Activated B cell treated with CpG ODN at 0.5 μM for 24 hours (primary cell): ENCODE results near the gene HSD17B14. TPM values are rescaled to one million over a fixed set of nuclear protein-coding genes. Genes with fewer than 3 reads are reported as not detected.

Experiments used
- ATAC-seq: fragments of 200-7000 bp; cut with Tn5 transposase; one replicate; pipeline ENCODE4 v1.10.0; 2021; ENCODE audit warnings: low read depth, mild to moderate bottlenecking, moderate library complexity
- CTCF ChIA-PET: fragments of 350-600 bp; sonication (Branson Sonifier 250); formaldehyde crosslinking; loops from one replicate; lab custom pipeline; 2021; ENCODE audit warnings: antibody characterized with exemption; lab: Charles Lee
- POLR2A ChIA-PET: fragments of 350-600 bp; sonication (Branson Sonifier 250); formaldehyde crosslinking; loops from one replicate; lab custom pipeline; 2021; ENCODE audit warnings: antibody characterized with exemption; lab: Charles Lee
- DNase-seq: peaks from one replicate; pipeline ENCODE4 v3.0.0; 2022
- H3K27ac Mint-ChIP-seq: one replicate; pipeline ENCODE4 v1.8.0; 2020; ENCODE audit warnings: mixed read lengths
- H3K27me3 Mint-ChIP-seq: one replicate; pipeline ENCODE4 v1.8.0; 2021; ENCODE audit warnings: mixed read lengths
- H3K36me3 Mint-ChIP-seq: one replicate; pipeline ENCODE4 v1.8.0; 2021; ENCODE audit warnings: low read depth, mixed read lengths
- H3K4me1 Mint-ChIP-seq: one replicate; pipeline ENCODE4 v1.8.0; 2021; ENCODE audit warnings: mixed read lengths
- H3K4me3 Mint-ChIP-seq: one replicate; pipeline ENCODE4 v1.8.0; 2020; ENCODE audit warnings: mild to moderate bottlenecking, mixed read lengths
- H3K9me3 Mint-ChIP-seq: one replicate; pipeline ENCODE4 v1.8.0; 2020; ENCODE audit warnings: mixed read lengths
- CTCF ChIP-seq: fragments of 200-600 bp; IDR thresholded peaks from one replicate; pipeline ENCODE4 v1.8.0; 2022; ENCODE audit warnings: antibody characterized with exemption, mild to moderate bottlenecking
- intact Hi-C: fragments of 100-400 bp; cut with micrococcal nuclease; formaldehyde crosslinking; loops from one replicate; pipeline ENCODE4 v1.15.1; 2024
- total RNA-seq: library from RNA; stranded (reverse); gene quantifications from 2 replicates; pipeline ENCODE4 v1.2.3, GENCODE V29; 2022

HSD17B14 gene
- total RNA-seq, 1 donor from 2014 or later: 2.6 TPM

GRCh38 chr19:48784527-48784926 lies 51.8 kb downstream of the HSD17B14 start:
- ChIA-PET CTCF (interaction anchor here (1.6 to 2.3 kb wide), 2 partner anchors 53 to 58 kb away, joined by 4 to 9 read pairs; no protein-coding TSS in a partner anchor), POLR2A (interaction anchor here (0.6 kb wide), 1 partner anchor 408 kb away, joined by 7 read pairs; no protein-coding TSS in a partner anchor)
- Mint-ChIP-seq H3K4me3 (no peak overlapping the region), H3K4me1 (peaks cover 24% of the 10 kb centered on the region), H3K27me3 (no peaks in the 10 kb centered on the region), H3K9me3 (no peaks in the 10 kb centered on the region), H3K27ac (no peak overlapping the region), H3K36me3 (no peaks in the 10 kb centered on the region)
- intact Hi-C loops: loop anchor here (10.0 kb wide), 1 partner anchor 300 kb away; the partner anchor contains the start of gene SNRNP70
- DNase-seq (no peak), ATAC-seq (no peak)
- no peak for TF ChIP-seq CTCF

DNA sequence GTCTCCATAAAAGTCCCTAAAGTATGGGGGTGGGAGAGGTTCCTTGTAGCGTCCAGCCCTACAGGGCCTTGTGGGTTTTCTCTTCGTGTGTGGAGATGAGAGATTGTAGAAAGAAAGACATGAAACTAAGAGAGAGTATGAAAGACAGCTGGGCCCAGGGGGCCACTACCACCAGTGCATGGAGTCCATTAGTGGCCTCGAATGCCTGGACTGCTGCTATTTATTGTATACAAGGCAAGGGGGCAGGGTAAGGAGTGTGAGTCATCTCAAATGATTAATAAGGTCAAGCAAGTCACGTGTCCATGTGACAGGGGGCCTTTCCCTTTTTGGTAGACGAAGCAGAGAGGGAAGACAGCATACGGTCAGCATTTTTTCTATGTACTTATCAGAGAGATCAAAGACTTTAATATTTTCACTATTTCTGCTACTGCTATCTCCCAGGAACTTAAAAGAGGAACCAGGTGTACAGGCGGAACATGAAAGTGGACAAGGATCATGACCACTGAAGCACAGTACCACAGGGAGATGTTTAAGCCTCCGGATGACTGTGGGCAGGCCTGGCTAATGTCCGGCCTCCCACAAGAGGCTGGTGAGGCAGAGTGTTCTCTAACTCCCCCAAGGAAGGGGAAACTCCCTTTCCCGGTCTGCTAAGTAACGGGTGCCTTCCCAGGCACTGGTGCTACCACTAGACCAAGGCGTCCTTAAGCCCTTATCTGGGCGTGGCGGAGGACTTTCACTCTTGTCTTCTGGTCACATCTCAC lies 55.5 kb downstream of the HSD17B14 start:
- H3K9me3 Mint-ChIP-seq: no peaks in the 10 kb centered on the region
- no peaks in the 10 kb centered on the region for H3K36me3 Mint-ChIP-seq
- H3K27me3 Mint-ChIP-seq: no peaks in the 10 kb centered on the region
- CTCF ChIA-PET: no interaction called here
- POLR2A ChIA-PET: interaction anchor here (1.3 kb wide), 1 partner anchor 62 kb away, joined by 5 read pairs; no protein-coding TSS in a partner anchor
- H3K4me1 Mint-ChIP-seq: peaks cover 22% of the 10 kb centered on the region
- no peak for ATAC-seq
- no peak overlapping the region for H3K4me3 Mint-ChIP-seq
- intact Hi-C loops: loop anchor here (2.0 to 10.0 kb wide), 2 partner anchors 28 to 304 kb away; partner anchors contain the start of genes FUT1 and SNRNP70
- no peak for DNase-seq
- peak overlapping the region; percentile 51 for H3K27ac Mint-ChIP-seq
- TF ChIP-seq CTCF: no peak

DNA sequence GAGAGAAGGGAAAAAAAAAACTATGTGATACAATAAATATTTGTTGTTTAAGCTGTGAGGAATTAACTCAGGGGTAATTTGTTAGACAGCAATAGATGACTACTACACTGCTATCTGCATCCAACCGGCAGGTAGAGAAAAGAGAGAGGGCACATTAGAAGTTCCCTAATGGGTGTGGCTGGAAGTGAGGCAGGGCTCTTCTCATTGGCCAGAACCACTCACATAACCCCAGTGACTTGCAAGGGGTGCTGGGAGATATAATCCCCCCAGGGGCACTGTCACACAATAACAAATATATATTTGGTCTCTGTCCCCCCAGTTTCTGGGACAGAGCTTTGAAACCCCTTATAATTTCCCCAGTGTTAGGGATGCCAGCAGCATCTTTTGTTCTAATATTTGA lies 56.7 kb downstream of the HSD17B14 start:
- POLR2A ChIA-PET: interaction anchor here (0.6 to 1.3 kb wide), 4 partner anchors 17 to 213 kb away, joined by 3 to 6 read pairs (median 4); partner anchors contain the start of genes GYS1 and PPP1R15A
- no peaks in the 10 kb centered on the region for H3K9me3 Mint-ChIP-seq
- no peak overlapping the region for H3K4me3 Mint-ChIP-seq
- DNase-seq (no peak), ATAC-seq (no peak)
- TF ChIP-seq CTCF: no peak
- no peaks in the 10 kb centered on the region for H3K36me3 Mint-ChIP-seq
- H3K4me1 Mint-ChIP-seq: peaks cover 22% of the 10 kb centered on the region
- CTCF ChIA-PET: interaction anchor here (1.0 kb wide), 1 partner anchor 63 kb away, joined by 3 read pairs; no protein-coding TSS in a partner anchor
- intact Hi-C loops: loop anchor here (2.0 to 10.0 kb wide), 2 partner anchors 27 to 305 kb away; partner anchors contain the start of genes FUT1 and SNRNP70
- no peak overlapping the region for H3K27ac Mint-ChIP-seq
- H3K27me3 Mint-ChIP-seq: no peaks in the 10 kb centered on the region

GRCh38 chr19:48777720-48778119 lies 58.6 kb downstream of the HSD17B14 start:
- Mint-ChIP-seq H3K4me3 (no peak overlapping the region), H3K9me3 (no peaks in the 10 kb centered on the region), H3K36me3 (no peaks in the 10 kb centered on the region), H3K4me1 (peaks cover 22% of the 10 kb centered on the region), H3K27ac (no peak overlapping the region), H3K27me3 (peaks cover under 1% of the 10 kb centered on the region)
- DNase-seq: no peak
- ChIA-PET POLR2A (no interaction called here), CTCF (no interaction called here)
- TF ChIP-seq CTCF: no peak
- ATAC-seq: no peak
- intact Hi-C loops: no loop called here

DNA sequence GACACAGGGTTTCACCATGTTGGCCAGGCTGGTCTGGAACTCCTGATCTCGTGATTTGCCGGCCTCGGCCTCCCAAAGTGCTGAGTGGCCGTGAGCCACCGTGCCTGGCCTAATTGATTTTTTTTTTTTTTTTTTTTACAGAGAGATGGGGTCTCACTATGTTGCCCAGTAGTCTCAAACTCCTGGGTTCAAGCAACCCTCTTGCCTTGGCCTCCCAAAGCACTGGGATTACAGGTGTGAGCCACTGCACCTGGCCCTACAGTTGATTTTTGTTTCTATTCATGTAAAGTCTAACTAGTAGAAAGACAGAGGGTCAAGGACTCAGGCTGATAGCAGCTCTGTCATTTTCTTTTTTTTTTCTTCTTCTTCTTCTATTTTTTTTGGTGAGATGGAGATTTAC lies 59.2 kb downstream of the HSD17B14 start:
- Mint-ChIP-seq H3K27ac (no peak overlapping the region), H3K9me3 (no peaks in the 10 kb centered on the region), H3K4me3 (no peak overlapping the region), H3K36me3 (no peaks in the 10 kb centered on the region), H3K4me1 (peaks cover 18% of the 10 kb centered on the region), H3K27me3 (peaks cover 4% of the 10 kb centered on the region)
- DNase-seq: no peak
- ATAC-seq: no peak
- TF ChIP-seq CTCF: no peak
- ChIA-PET POLR2A (interaction anchor here (0.7 kb wide), 2 partner anchors 64 to 134 kb away, joined by 4 to 6 read pairs; no protein-coding TSS in a partner anchor), CTCF (no interaction called here)
- intact Hi-C loops: no loop called here
